OCI-LY7 (cell line): ENCODE measurements around the gene AOX1. TPM values are rescaled to one million over a fixed set of nuclear protein-coding genes. Genes with fewer than 3 reads are reported as not detected.

Source experiments
- Bru-seq: library from RNA; stranded (reverse); fragments of 400-500 nt; gene quantifications from one replicate; lab custom pipeline; 2021; lab: Mats Ljungman, UMichigan
- BruChase-seq, 2 experiments: library from RNA; stranded (reverse); fragments of 400-500 nt; gene quantifications; one replicate each; lab custom pipeline; 2021; lab: Mats Ljungman, UMichigan
- BruUV-seq: library from RNA; stranded (reverse); fragments of 400-500 nt; replicated peaks from 2 replicates; lab custom pipeline; 2021; lab: Mats Ljungman, UMichigan
- CTCF ChIA-PET: fragments of 300-600 bp; sonication (Branson Sonifier 250); formaldehyde crosslinking; loops from one replicate; lab custom pipeline; 2022; ENCODE audit warnings: antibody characterized with exemption; ENCODE audit not compliant: unreplicated experiment; lab: Charles Lee
- POLR2A ChIA-PET: fragments of 300-600 bp; sonication (Branson Sonifier 250); formaldehyde crosslinking; loops from one replicate; lab custom pipeline; 2022; ENCODE audit warnings: antibody characterized with exemption; lab: Charles Lee
- DNase-seq: peaks from one replicate; pipeline ENCODE4 v3.0.0-alpha.2; 2015; ENCODE audit warnings: low spot score
- H2AFZ ChIP-seq: fragments of 200-600 bp; sonication (generic), shearing (Covaris generic); 2 replicates; pipeline ENCODE4 v1.6.1; 2014; ENCODE audit warnings: mild to moderate bottlenecking, antibody characterized with exemption, low read length, moderate library complexity
- H3K27ac ChIP-seq: fragments of 200-600 bp; sonication (generic); 2 replicates; pipeline ENCODE4 v1.5.1; 2014; ENCODE audit warnings: mixed run types, low read depth, mild to moderate bottlenecking, moderate library complexity, low read length, inconsistent platforms; ENCODE audit not compliant: poor library complexity, severe bottlenecking
- H3K36me3 ChIP-seq: fragments of 200-600 bp; sonication (generic); 2 replicates; pipeline ENCODE4 v1.6.1; 2014; ENCODE audit warnings: mild to moderate bottlenecking, antibody characterized with exemption, low read length, moderate library complexity, mixed read lengths; ENCODE audit not compliant: insufficient read depth
- H3K4me1 ChIP-seq: fragments of 200-600 bp; sonication (generic); 2 replicates; pipeline ENCODE4 v1.5.1; 2014; ENCODE audit warnings: mild to moderate bottlenecking, low read length; ENCODE audit not compliant: insufficient read depth, poor library complexity, severe bottlenecking
- H3K4me2 ChIP-seq: fragments of 200-600 bp; sonication (generic); 2 replicates; pipeline ENCODE4 v1.6.1; 2014; ENCODE audit warnings: mild to moderate bottlenecking, low read length
- H3K4me3 ChIP-seq: fragments of 200-600 bp; sonication (generic); 2 replicates; pipeline ENCODE4 v1.5.1; 2014; ENCODE audit warnings: mild to moderate bottlenecking, low read depth, low read length; ENCODE audit not compliant: poor library complexity, severe bottlenecking
- H3K79me2 ChIP-seq: fragments of 200-600 bp; sonication (generic); 2 replicates; pipeline ENCODE4 v1.6.1; 2016; ENCODE audit warnings: low read depth, mild to moderate bottlenecking, low read length, moderate library complexity, mixed read lengths; ENCODE audit not compliant: insufficient read depth
- H3K9me2 ChIP-seq: fragments of 200-600 bp; sonication (generic); 2 replicates; pipeline ENCODE4 v1.6.1; 2016; ENCODE audit warnings: mild to moderate bottlenecking, low read length, mixed read lengths; ENCODE audit not compliant: insufficient read depth
- H3K9me3 ChIP-seq: fragments of 200-600 bp; sonication (generic); 2 replicates; pipeline ENCODE4 v1.6.1; 2014; ENCODE audit warnings: mild to moderate bottlenecking, mixed run types, low read length, mixed read lengths
- H4K20me1 ChIP-seq: fragments of 200-600 bp; sonication (generic); 2 replicates; pipeline ENCODE4 v1.6.1; 2014; ENCODE audit warnings: mild to moderate bottlenecking, antibody characterized with exemption, low read length, moderate library complexity, mixed read lengths; ENCODE audit not compliant: insufficient read depth
- CTCF ChIP-seq: fragments of 200-600 bp; sonication (generic); conservative IDR thresholded peaks from 2 replicates; pipeline ENCODE4 v1.5.1; 2014; ENCODE audit warnings: mild to moderate bottlenecking, antibody characterized with exemption, low read length, moderate library complexity, mixed read lengths
- EZH2phosphoT487 ChIP-seq: fragments of 200-600 bp; sonication (generic); IDR thresholded peaks from 2 replicates; pipeline ENCODE4 v1.6.1; 2018; ENCODE audit warnings: low read depth, borderline replicate concordance, mild to moderate bottlenecking, mixed run types, antibody characterized with exemption, low read length, moderate library complexity, mixed read lengths
- intact Hi-C: fragments of 100-400 bp; cut with micrococcal nuclease; formaldehyde crosslinking; loops from one replicate; pipeline ENCODE4 v1.10.0; 2022; ENCODE audit not compliant: unreplicated experiment
- long read RNA-seq: library from polyadenylated mRNA; stranded (forward); transcript quantifications from one replicate; pipeline ENCODE4 v2.0.0, GENCODE V29; 2022
- total RNA-seq, 2 experiments: library from RNA; depleted of rRNA in 1 of 2; stranded (reverse); fragments of >200 nt in 1 of 2; shearing (Covaris generic) in 1 of 2; gene quantifications; 2 replicates each; pipeline ENCODE4 v1.2.3, GENCODE V29; 2014 to 2022

The AOX1 gene
- not detected in 2 replicates for total RNA-seq (2014; rRNA removed; shearing (Covaris generic))
- 0.06 and 0.07 TPM in 2 replicates for total RNA-seq (2022)
- percentile 21 among the genes with signal in this experiment for Bru-seq, nascent RNA
- BruChase-seq, experiment 1, labeled RNA remaining after a 6-hour chase: percentile 15 among the genes with signal in this experiment
- percentile 22 among the genes with signal in this experiment for BruChase-seq, experiment 2, labeled RNA remaining after a 2-hour chase
- long read RNA-seq: 0 reads

- intact Hi-C loops: no loop called here
- Histone ChIP-seq H3K9me3 (no peaks in the 10 kb centered on the region), H3K4me1 (peaks cover 24% of the 10 kb centered on the region), H2AFZ (no peak within 1 kb of the TSS), H3K9me2 (no peaks in the 10 kb centered on the region), H4K20me1 (no peaks in the 10 kb centered on the region), H3K27ac (peak within 1 kb of the TSS; percentile 16), H3K4me3 (peak within 1 kb of the TSS; percentile 14), H3K79me2 (no peaks in the 10 kb centered on the region), H3K4me2 (peak within 1 kb of the TSS; percentile 65), H3K36me3 (peaks cover 23% of the 10 kb centered on the region)
- POLR2A ChIA-PET: no interaction called here
- CTCF ChIA-PET: no interaction called here
- BruUV-seq: no TSS peak
- DNase-seq: peak; percentile 9
- TF ChIP-seq EZH2phosphoT487 (no peak), CTCF (0 out of 2 replicates have a peak, but pooled peaks have one; percentile 35)
These were observed at the start of gene AOX1 for GRCh38 chr2:200585730-200586643. AOX1 (plus strand) TSS chr2:200586014; CDS start chr2:200586109, 95 bp downstream.

- POLR2A ChIA-PET: interaction anchor here (0.6 to 1.5 kb wide), 3 partner anchors 9 to 24 kb away, joined by 3 to 4 read pairs (median 3); no protein-coding TSS in a partner anchor
- no peaks in the 10 kb centered on the region for H3K9me2 ChIP-seq
- no peak overlapping the region for H3K27ac ChIP-seq
- intact Hi-C loops: no loop called here
- H3K36me3 ChIP-seq: peaks cover 98% of the 10 kb centered on the region
- no peaks in the 10 kb centered on the region for H3K4me1 ChIP-seq
- no peak overlapping the region for H3K4me2 ChIP-seq
- BruUV-seq: no TSS peak
- TF ChIP-seq CTCF: no peak
- no peak for TF ChIP-seq EZH2phosphoT487
- no peaks in the 10 kb centered on the region for H4K20me1 ChIP-seq
- no peak for DNase-seq
- H3K79me2 ChIP-seq: peaks cover 20% of the 10 kb centered on the region; the same call in 1 of the 2 replicates
- peaks cover 15% of the 10 kb centered on the region for H3K9me3 ChIP-seq
- no peak overlapping the region for H3K4me3 ChIP-seq
- no peak overlapping the region for H2AFZ ChIP-seq
- CTCF ChIA-PET: no interaction called here
These were observed 47.7 kb upstream of the AOX1 start for GRCh38 chr2:200538139-200538538.
